IMR-90 (cell line): ENCODE measurements around the gene KDM1A. TPM values are rescaled to one million over a fixed set of nuclear protein-coding genes. Genes with fewer than 3 reads are reported as not detected.

Source experiments
- ATAC-seq: fragments of 200-7000 bp; cut with Tn5 transposase; 2 replicates; pipeline ENCODE4 v1.9.1; 2020; ENCODE audit warnings: low read depth, mild to moderate bottlenecking, moderate library complexity
- BruUV-seq: library from RNA; stranded (reverse); fragments of 400-500 nt; replicated peaks from 2 replicates; lab custom pipeline; 2021; lab: Mats Ljungman, UMichigan
- CTCF ChIA-PET: fragments of 300-600 bp; formaldehyde crosslinking; extraction: SDS; loops from one replicate; lab custom pipeline; 2021; ENCODE audit warnings: antibody characterized with exemption; lab: Yijun Ruan, JAX
- POLR2A ChIA-PET: fragments of 300-600 bp; sonication (Branson Sonifier 250); formaldehyde crosslinking; loops from one replicate; lab custom pipeline; 2022; ENCODE audit warnings: antibody characterized with exemption; ENCODE audit not compliant: unreplicated experiment; lab: Charles Lee
- DNase-seq: peaks from one replicate; pipeline ENCODE4 v3.0.0; 2013
- H2AFZ ChIP-seq: replicated peaks from 2 replicates; pipeline ENCODE3; 2013; ENCODE audit warnings: low read length, mild to moderate bottlenecking; ENCODE audit not compliant: poor library complexity
- H2AK5ac ChIP-seq: 2 replicates; pipeline ENCODE4 v1.6.1; 2013; ENCODE audit warnings: low read depth, low read length, inconsistent platforms
- H2AK9ac ChIP-seq: replicated peaks from 2 replicates; pipeline ENCODE3; 2013; ENCODE audit warnings: mild to moderate bottlenecking, low read depth, low read length, moderate library complexity; ENCODE audit not compliant: poor library complexity
- H2BK120ac ChIP-seq: 2 replicates; pipeline ENCODE4 v1.6.1; 2013; ENCODE audit warnings: low read depth, low read length, inconsistent platforms
- H2BK15ac ChIP-seq: 3 replicates; pipeline ENCODE4 v1.6.1; 2013; ENCODE audit warnings: low read depth, low read length, inconsistent platforms
- H2BK20ac ChIP-seq: 2 replicates; pipeline ENCODE4 v1.6.1; 2013; ENCODE audit warnings: low read depth, mild to moderate bottlenecking, inconsistent platforms, low read length, moderate library complexity
- H2BK5ac ChIP-seq: 2 replicates; pipeline ENCODE4 v1.6.1; 2013; ENCODE audit warnings: mild to moderate bottlenecking, low read depth, low read length, inconsistent platforms; ENCODE audit not compliant: poor library complexity, severe bottlenecking
- H3K14ac ChIP-seq: replicated peaks from 2 replicates; pipeline ENCODE4 v1.6.1; 2013; ENCODE audit warnings: low read depth, low read length, inconsistent platforms
- H3K18ac ChIP-seq: 2 replicates; pipeline ENCODE4 v1.6.1; 2013; ENCODE audit warnings: low read depth, low read length, control low read depth
- H3K23ac ChIP-seq: 2 replicates; pipeline ENCODE4 v1.6.1; 2013; ENCODE audit warnings: low read depth, low read length, inconsistent platforms
- H3K27ac ChIP-seq: 2 replicates; pipeline ENCODE4 v1.5.1; 2013; ENCODE audit warnings: mild to moderate bottlenecking, control low read depth, low read length; ENCODE audit not compliant: insufficient read depth
- H3K27me3 ChIP-seq: 2 replicates; pipeline ENCODE4 v1.6.1; 2013; ENCODE audit warnings: low read length; ENCODE audit not compliant: control insufficient read depth, insufficient read depth
- H3K36me3 ChIP-seq: 2 replicates; pipeline ENCODE4 v1.6.1; 2013; ENCODE audit warnings: low read length, mixed read lengths; ENCODE audit not compliant: control insufficient read depth, insufficient read depth
- H3K4ac ChIP-seq: 2 replicates; pipeline ENCODE4 v1.6.1; 2013; ENCODE audit warnings: low read depth, low read length, inconsistent platforms
- H3K4me1 ChIP-seq: 2 replicates; pipeline ENCODE4 v1.6.1; 2013; ENCODE audit warnings: low read length, mixed read lengths; ENCODE audit not compliant: control insufficient read depth, insufficient read depth
- H3K4me2 ChIP-seq: 2 replicates; pipeline ENCODE4 v1.6.1; 2013; ENCODE audit warnings: low read depth, mild to moderate bottlenecking, control low read depth, low read length, moderate library complexity
- H3K4me3 ChIP-seq: 2 replicates; pipeline ENCODE4 v1.5.1; 2013; ENCODE audit warnings: low read depth, mild to moderate bottlenecking, control low read depth, low read length, moderate library complexity; ENCODE audit not compliant: insufficient read depth
- H3K56ac ChIP-seq: 2 replicates; pipeline ENCODE4 v1.6.1; 2013; ENCODE audit warnings: low read length, inconsistent platforms; ENCODE audit not compliant: insufficient read depth; ENCODE audit errors: extremely low read depth
- H3K79me1 ChIP-seq, 2 experiments: 2 replicates each; pipeline ENCODE4 v1.6.1; 2013; ENCODE audit warnings: low read length in 2 of 2, inconsistent platforms in 1 of 2, low read depth in 1 of 2
- H3K9ac ChIP-seq: 2 replicates; pipeline ENCODE4 v1.6.1; 2013; ENCODE audit warnings: low read depth, low read length, control low read depth
- H3K9me1 ChIP-seq: 2 replicates; pipeline ENCODE4 v1.6.1; 2013; ENCODE audit warnings: low read length, inconsistent platforms; ENCODE audit not compliant: insufficient read depth
- H3K9me3 ChIP-seq: 2 replicates; pipeline ENCODE4 v1.6.1; 2013; ENCODE audit warnings: low read length; ENCODE audit not compliant: control insufficient read depth, insufficient read depth
- H4K20me1 ChIP-seq: 2 replicates; pipeline ENCODE4 v1.6.1; 2013; ENCODE audit warnings: low read length, inconsistent platforms; ENCODE audit not compliant: insufficient read depth
- H4K5ac ChIP-seq: 2 replicates; pipeline ENCODE4 v1.6.1; 2013; ENCODE audit warnings: mild to moderate bottlenecking, low read depth, low read length, control low read depth
- H4K8ac ChIP-seq, 2 experiments: 2 replicates each; pipeline ENCODE4 v1.6.1; 2013; ENCODE audit warnings: low read depth in 2 of 2, low read length in 2 of 2, control low read depth in 1 of 2, inconsistent platforms in 1 of 2
- H4K91ac ChIP-seq: 2 replicates; pipeline ENCODE4 v1.6.1; 2013; ENCODE audit warnings: low read depth, low read length, inconsistent platforms; ENCODE audit not compliant: insufficient read depth
- BHLHE40 ChIP-seq: fragments of 150-350 bp; IDR thresholded peaks from 2 replicates; pipeline ENCODE4 v1.6.1; 2016; ENCODE audit warnings: mild to moderate bottlenecking, low read depth, low read length
- CEBPB ChIP-seq: IDR thresholded peaks from 2 replicates; pipeline ENCODE4 v1.6.1; 2012; ENCODE audit warnings: low read depth, low read length, improper control_type of control experiment
- CHD1 ChIP-seq: IDR thresholded peaks from 2 replicates; pipeline ENCODE4 v1.6.1; 2012; ENCODE audit warnings: low read depth, low read length, improper control_type of control experiment
- CTCF ChIP-seq: conservative IDR thresholded peaks from 2 replicates; pipeline ENCODE4 v1.5.1; 2012; ENCODE audit warnings: mild to moderate bottlenecking, low read depth, low read length, improper control_type of control experiment
- ELK1 ChIP-seq: fragments of 150-350 bp; IDR thresholded peaks from 2 replicates; pipeline ENCODE4 v1.6.1; 2016; ENCODE audit warnings: low read depth, mild to moderate bottlenecking, low read length, moderate library complexity, borderline replicate concordance
- FOS ChIP-seq: fragments of 150-350 bp; IDR thresholded peaks from 2 replicates; pipeline ENCODE4 v1.6.1; 2016; ENCODE audit warnings: low read depth, low read length
- MAFK ChIP-seq: IDR thresholded peaks from 2 replicates; pipeline ENCODE4 v1.6.1; 2012; ENCODE audit warnings: low read depth, low read length, improper control_type of control experiment
- MAZ ChIP-seq: IDR thresholded peaks from 2 replicates; pipeline ENCODE4 v1.6.1; 2012; ENCODE audit warnings: low read depth, mild to moderate bottlenecking, low read length, improper control_type of control experiment, moderate library complexity, borderline replicate concordance
- MXI1 ChIP-seq: IDR thresholded peaks from 2 replicates; pipeline ENCODE4 v1.6.1; 2012; ENCODE audit warnings: low read depth, mild to moderate bottlenecking, low read length, moderate library complexity, borderline replicate concordance
- RAD21 ChIP-seq: IDR thresholded peaks from 2 replicates; pipeline ENCODE4 v1.6.1; 2012; ENCODE audit warnings: low read length, improper control_type of control experiment
- RCOR1 ChIP-seq: IDR thresholded peaks from 2 replicates; pipeline ENCODE4 v1.6.1; 2012; ENCODE audit warnings: mild to moderate bottlenecking, low read length, improper control_type of control experiment; ENCODE audit not compliant: insufficient replicate concordance
- RFX5 ChIP-seq: IDR thresholded peaks from 2 replicates; pipeline ENCODE4 v1.8.0; 2012; ENCODE audit warnings: low read depth, mild to moderate bottlenecking, low read length, moderate library complexity
- USF2 ChIP-seq: fragments of 150-350 bp; IDR thresholded peaks from 2 replicates; pipeline ENCODE4 v1.6.1; 2017; ENCODE audit warnings: mild to moderate bottlenecking, antibody characterized with exemption, low read length, low read depth
- WGBS, 2 experiments: methylation state at CpG; one replicate each; pipeline versions ENCODE4 v1.1.5 to v1.1.7; 2013; ENCODE audit warnings: missing lambda C conversion rate in 2 of 2; ENCODE audit not compliant: insufficient read length in 1 of 2; ENCODE audit errors: extremely low coverage in 2 of 2; 5-methylcytosine and 5-hydroxymethylcytosine counted together
- dilution Hi-C: fragments of 300-500 bp; cut with HindIII; formaldehyde crosslinking; loops from one replicate; pipeline ENCODE4 v1.14.3; 2018; ENCODE audit warnings: low sequenced_read_pairs; ENCODE audit not compliant: unreplicated experiment
- in situ Hi-C: fragments of 300-500 bp; cut with MboI; formaldehyde crosslinking; loops from 3 replicates; pipeline ENCODE4 v1.14.3; 2019; ENCODE audit warnings: low sequenced_read_pairs, inconsistent platforms, mixed read lengths
- intact Hi-C: fragments of 100-400 bp; cut with micrococcal nuclease; formaldehyde crosslinking; loops from 2 replicates; pipeline ENCODE4 v1.10.0; 2022
- polyA plus RNA-seq, 3 experiments: library from polyadenylated mRNA; depleted of rRNA; stranded (reverse); fragments of >200 nt; gene quantifications; 2 replicates each; pipeline ENCODE4 v1.2.3, GENCODE V29; 2012; ENCODE audit warnings: low replicate concordance in 1 of 3
- total RNA-seq: library from RNA; depleted of rRNA; stranded (reverse); fragments of >200 nt; gene quantifications from 2 replicates; pipeline ENCODE4 v1.2.3, GENCODE V29; 2012

Gene KDM1A
- total and polyA plus RNA-seq, 2 of the 4 experiments (the other 2 are of a cell fraction): 58.7 to 104 TPM

- WGBS, 2 experiments: no CpG with 5 or more reads among the region's 2 CpGs
- peak overlapping the region; percentile 3; the same call in 1 of the 3 replicates for H2BK15ac ChIP-seq
- H3K4me1 ChIP-seq: peaks cover 18% of the 10 kb centered on the region
- peak overlapping the region; percentile 65; the same call in 1 of the 2 replicates for H2BK120ac ChIP-seq
- H3K4ac ChIP-seq: peak overlapping the region; percentile 49; the same call in 1 of the 2 replicates
- H2AK9ac ChIP-seq: no peak overlapping the region
- peak overlapping the region; percentile 35; the same call in 1 of the 2 replicates for H3K18ac ChIP-seq
- peak overlapping the region in 1 of 2 experiments; percentile 81; a peak in 3 of 4 replicates for H4K8ac ChIP-seq
- intact Hi-C loops: loop anchor here (1.0 to 5.0 kb wide), 3 partner anchors 22 to 170 kb away; no protein-coding TSS in a partner anchor
- H4K20me1 ChIP-seq: peaks cover 64% of the 10 kb centered on the region
- CTCF ChIA-PET: interaction anchor here (0.5 to 1.6 kb wide), 2 partner anchors 63 to 83 kb away, joined by 3 to 8 read pairs; no protein-coding TSS in a partner anchor
- no peaks in the 10 kb centered on the region for H3K27me3 ChIP-seq
- DNase-seq (peak; percentile 21), ATAC-seq (no peak)
- no peak overlapping the region for H3K4me3 ChIP-seq
- peak overlapping the region; percentile 77; the same call in 1 of the 2 replicates for H3K23ac ChIP-seq
- H4K5ac ChIP-seq: peak overlapping the region; percentile 38
- peak overlapping the region; percentile 65 for H2BK20ac ChIP-seq
- in situ Hi-C loops: no loop called here
- POLR2A ChIA-PET: no interaction called here
- peak overlapping the region; percentile 76; the same call in 1 of the 2 replicates for H3K14ac ChIP-seq
- H4K91ac ChIP-seq: peak overlapping the region; percentile 65; the same call in 1 of the 2 replicates
- no peaks in the 10 kb centered on the region for H3K9me3 ChIP-seq
- BruUV-seq: no TSS peak
- peak overlapping the region; percentile 70 for H2BK5ac ChIP-seq
- H3K4me2 ChIP-seq: peak overlapping the region; percentile 40; the same call in 1 of the 2 replicates
- H3K9ac ChIP-seq: no peak overlapping the region
- H3K36me3 ChIP-seq: peaks cover 8% of the 10 kb centered on the region
- dilution Hi-C loops: no loop called here
- peaks cover 14 to 79% of the 10 kb centered on the region in 2 experiments for H3K79me1 ChIP-seq
- peak overlapping the region; percentile 72 for H3K56ac ChIP-seq
- no peak for TF ChIP-seq CTCF
- no peak for TF ChIP-seq CHD1
- TF ChIP-seq MAFK: no peak
- no peak for TF ChIP-seq ELK1
- no peak for TF ChIP-seq RFX5
- no peak for TF ChIP-seq BHLHE40
- no peak for TF ChIP-seq CEBPB
- TF ChIP-seq MXI1: no peak
- TF ChIP-seq RAD21: no peak
- TF ChIP-seq USF2: no peak
- no peak for TF ChIP-seq FOS
- no peak for TF ChIP-seq MAZ
- no peak for TF ChIP-seq RCOR1
- peaks cover 10% of the 10 kb centered on the region for H3K9me1 ChIP-seq
- H2AFZ ChIP-seq: no peak overlapping the region
- peak overlapping the region; percentile 78; the same call in 1 of the 2 replicates for H2AK5ac ChIP-seq
- peak overlapping the region; percentile 74 for H3K27ac ChIP-seq
These were observed 82.6 kb downstream of the KDM1A start for GRCh38 chr1:23101887-23102286.
